GM12875 (cell line): ENCODE results near the gene MAGEF1.

ENCODE experiments used
- H3K4me3 ChIP-seq: one replicate; pipeline ENCODE4 v1.5.1; 2011; ENCODE audit warnings: low read depth, low read length, control low read depth
- CTCF ChIP-seq: IDR thresholded peaks from 2 replicates; pipeline ENCODE4 v1.5.1; 2011; ENCODE audit warnings: low read depth, mild to moderate bottlenecking, control low read depth, inconsistent platforms, low read length, moderate library complexity, borderline replicate concordance; ENCODE audit not compliant: insufficient read depth

MAGEF1 gene

GRCh38 chr3:184672335-184672734 is 39.5 kb downstream of the MAGEF1 start:
- no peak for TF ChIP-seq CTCF

GRCh38 chr3:184670091-184670602 is 41.7 kb downstream of the MAGEF1 start:
- H3K4me3 ChIP-seq = no peak overlapping the region
- no peak for TF ChIP-seq CTCF

More at GRCh38 chr3:184672335-184672734, 39.5 kb downstream of the MAGEF1 start:
- H3K4me3 ChIP-seq = no peak overlapping the region

- no peak overlapping the region for H3K4me3 ChIP-seq
- no peak for TF ChIP-seq CTCF
Observed at GRCh38 chr3:184669578-184669977, 42.3 kb downstream of the MAGEF1 start.

GRCh38 chr3:184666442-184666841 is 45.4 kb downstream of the MAGEF1 start:
- H3K4me3 ChIP-seq = no peak overlapping the region
- no peak for TF ChIP-seq CTCF

GRCh38 chr3:184665101-184665500 is 46.8 kb downstream of the MAGEF1 start:
- no peak overlapping the region for H3K4me3 ChIP-seq
- TF ChIP-seq CTCF = no peak

- no peak overlapping the region for H3K4me3 ChIP-seq
- TF ChIP-seq CTCF = no peak
Observed at GRCh38 chr3:184663756-184664155, 48.1 kb downstream of the MAGEF1 start.

GRCh38 chr3:184663356-184663755 is 48.5 kb downstream of the MAGEF1 start:
- TF ChIP-seq CTCF = no peak
- H3K4me3 ChIP-seq = no peak overlapping the region
